ENCODE results near the gene IFT43.
A peak's percentile ranks its signal among the peaks of the same experiment; 100 is the strongest.

The IFT43 gene

DNA sequence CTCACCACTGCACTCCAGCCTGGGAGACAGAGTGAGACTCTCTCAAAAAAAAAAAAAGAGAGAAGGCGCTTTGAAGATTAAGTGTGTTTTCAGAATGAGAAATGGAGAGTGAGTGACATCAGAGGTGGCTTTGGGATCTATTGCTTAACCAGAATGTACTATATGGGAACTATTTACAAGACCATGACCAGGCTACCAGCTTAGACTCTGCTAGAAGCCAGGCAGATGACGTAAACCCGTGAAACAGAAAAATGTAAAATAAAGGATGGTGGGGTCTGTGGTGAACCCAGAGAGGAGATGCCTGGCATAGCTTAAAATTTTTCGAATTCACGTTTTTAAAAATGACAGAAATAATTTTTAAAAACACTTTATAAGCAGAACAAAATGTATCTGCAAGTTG lies 82.0 kb downstream of the IFT43 start:
- no peak overlapping the region for H2BK120ac ChIP-seq (ENCODE audit: insufficient read depth, low read length, poor library complexity)
- H3K4me1 ChIP-seq (ENCODE audit: control insufficient read depth in 1 of 2, insufficient read depth in 2 of 2, low read length in 2 of 2), result peaks cover 0 to 2% of the 10 kb centered on the region in 2 experiments
- H3K27ac ChIP-seq (ENCODE audit: low read depth, low read length), result no peak overlapping the region
- no peak overlapping the region for H3K9ac ChIP-seq (ENCODE audit: low read length)
- H3K79me1 ChIP-seq (ENCODE audit: low read length), result no peaks in the 10 kb centered on the region
- no peak overlapping the region for H2AK5ac ChIP-seq (ENCODE audit: low read length)
- no peak overlapping the region for H3K4me2 ChIP-seq (ENCODE audit: low read length)
- no peaks in the 10 kb centered on the region for H3K27me3 ChIP-seq (ENCODE audit: insufficient read depth, low read length)
- H3K23ac ChIP-seq (ENCODE audit: low read length), result no peak overlapping the region
- H3K36me3 ChIP-seq (ENCODE audit: control insufficient read depth in 1 of 2, insufficient read depth in 2 of 2, low read length in 2 of 2), result peaks cover 4% of the 10 kb centered on the region in 2 experiments
- H4K8ac ChIP-seq (ENCODE audit: low read depth, low read length), result no peak overlapping the region
- H3K14ac ChIP-seq (ENCODE audit: low read length), result no peak overlapping the region
- H3K4me3 ChIP-seq (ENCODE audit: low read depth, low read length), result no peak overlapping the region
- no peak overlapping the region for H3K4ac ChIP-seq (ENCODE audit: low read depth, low read length)
- H3K18ac ChIP-seq (ENCODE audit: low read length), result no peak overlapping the region
- no CpG with 5 or more reads among the region's 5 CpGs for WGBS (ENCODE audit: extremely low coverage, insufficient coverage, insufficient read length)
- no peak overlapping the region for H4K91ac ChIP-seq (ENCODE audit: low read depth, low read length)
- no peak overlapping the region for H2BK5ac ChIP-seq (ENCODE audit: low read depth, low read length, poor library complexity)
- H2BK12ac ChIP-seq (ENCODE audit: low read length), result no peak overlapping the region
- no peaks in the 10 kb centered on the region for H3K79me2 ChIP-seq (ENCODE audit: control insufficient read depth, insufficient read depth, low read length, poor library complexity)
- H2AFZ ChIP-seq (ENCODE audit: insufficient read depth, low read length, poor library complexity), result no peak overlapping the region
- no peak overlapping the region for H4K12ac ChIP-seq (ENCODE audit: low read depth, low read length)
- peak in 1 of 2 donors; percentile 57 for DNase-seq
- H3K9me3 ChIP-seq (ENCODE audit: insufficient read depth, low read depth, low read length), result peaks cover 1% of the 10 kb centered on the region

- H3K4me1 ChIP-seq (ENCODE audit: control insufficient read depth in 1 of 2, insufficient read depth in 2 of 2, low read length in 2 of 2), result no peaks in the 10 kb centered on the region
- WGBS (ENCODE audit: extremely low coverage, insufficient coverage, insufficient read length), result no CpG with 5 or more reads among the region's 12 CpGs
- H2BK120ac ChIP-seq (ENCODE audit: insufficient read depth, low read length, poor library complexity), result no peak overlapping the region
- H3K23ac ChIP-seq (ENCODE audit: low read length), result no peak overlapping the region
- H3K36me3 ChIP-seq (ENCODE audit: control insufficient read depth in 1 of 2, insufficient read depth in 2 of 2, low read length in 2 of 2), result peaks cover 2% of the 10 kb centered on the region in 2 experiments
- DNase-seq, result no peak
- no peak overlapping the region for H3K4me2 ChIP-seq (ENCODE audit: low read length)
- H3K18ac ChIP-seq (ENCODE audit: low read length), result no peak overlapping the region
- H4K8ac ChIP-seq (ENCODE audit: low read depth, low read length), result no peak overlapping the region
- no peaks in the 10 kb centered on the region for H3K79me2 ChIP-seq (ENCODE audit: control insufficient read depth, insufficient read depth, low read length, poor library complexity)
- H2BK5ac ChIP-seq (ENCODE audit: low read depth, low read length, poor library complexity), result no peak overlapping the region
- no peak overlapping the region for H3K14ac ChIP-seq (ENCODE audit: low read length)
- no peak overlapping the region for H2AK5ac ChIP-seq (ENCODE audit: low read length)
- H3K27ac ChIP-seq (ENCODE audit: low read depth, low read length), result no peak overlapping the region
- H2AFZ ChIP-seq (ENCODE audit: insufficient read depth, low read length, poor library complexity), result no peak overlapping the region
- no peak overlapping the region for H4K12ac ChIP-seq (ENCODE audit: low read depth, low read length)
- no peak overlapping the region for H3K4me3 ChIP-seq (ENCODE audit: low read depth, low read length)
- no peaks in the 10 kb centered on the region for H3K27me3 ChIP-seq (ENCODE audit: insufficient read depth, low read length)
- H4K91ac ChIP-seq (ENCODE audit: low read depth, low read length), result no peak overlapping the region
- H3K4ac ChIP-seq (ENCODE audit: low read depth, low read length), result no peak overlapping the region
- no peak overlapping the region for H3K9ac ChIP-seq (ENCODE audit: low read length)
- peaks cover 2% of the 10 kb centered on the region for H3K9me3 ChIP-seq (ENCODE audit: insufficient read depth, low read depth, low read length)
- no peak overlapping the region for H2BK12ac ChIP-seq (ENCODE audit: low read length)
- H3K79me1 ChIP-seq (ENCODE audit: low read length), result no peaks in the 10 kb centered on the region
Observed at GRCh38 chr14:76073717-76074116, 88.2 kb downstream of the IFT43 start.

DNA sequence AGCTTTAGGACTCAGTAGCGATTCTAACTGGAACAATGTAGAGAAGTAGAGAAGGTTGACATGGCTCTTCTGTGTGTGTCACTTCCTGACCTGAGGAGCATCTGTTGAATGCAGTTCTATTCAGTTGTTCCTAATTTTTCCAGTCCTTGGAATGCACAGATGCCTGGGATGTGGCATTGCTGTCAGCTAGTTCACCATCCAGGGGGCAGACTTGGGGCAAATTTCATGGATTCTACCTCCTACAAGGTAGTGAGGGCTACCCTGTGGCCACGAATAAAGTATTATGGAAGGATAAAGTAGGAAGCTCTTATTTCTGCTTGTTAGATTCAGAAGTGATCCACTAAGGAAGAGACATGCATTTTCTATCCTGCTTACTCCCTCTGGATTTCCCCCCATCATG lies 91.8 kb downstream of the IFT43 start:
- no CpG with 5 or more reads among the region's 2 CpGs for WGBS (ENCODE audit: extremely low coverage, insufficient coverage, insufficient read length)
- Histone ChIP-seq H3K23ac (ENCODE audit: low read length) (no peak overlapping the region), H4K8ac (ENCODE audit: low read depth, low read length) (no peak overlapping the region)

GRCh38 chr14:76078501-76078900 lies 92.9 kb downstream of the IFT43 start:
- Histone ChIP-seq H3K4ac (ENCODE audit: low read depth, low read length) (no peak overlapping the region), H2BK12ac (ENCODE audit: low read length) (no peak overlapping the region), H4K91ac (ENCODE audit: low read depth, low read length) (no peak overlapping the region), H2BK120ac (ENCODE audit: insufficient read depth, low read length, poor library complexity) (no peak overlapping the region), H3K18ac (ENCODE audit: low read length) (no peak overlapping the region), H3K23ac (ENCODE audit: low read length) (no peak overlapping the region), H3K79me2 (ENCODE audit: control insufficient read depth, insufficient read depth, low read length, poor library complexity) (no peaks in the 10 kb centered on the region), H2BK5ac (ENCODE audit: low read depth, low read length, poor library complexity) (no peak overlapping the region), H3K9me3 (ENCODE audit: insufficient read depth, low read depth, low read length) (peaks cover 2% of the 10 kb centered on the region), H3K36me3 (ENCODE audit: control insufficient read depth in 1 of 2, insufficient read depth in 2 of 2, low read length in 2 of 2) (peaks cover 4 to 5% of the 10 kb centered on the region in 2 experiments), H3K79me1 (ENCODE audit: low read length) (no peaks in the 10 kb centered on the region), H3K4me2 (ENCODE audit: low read length) (no peak overlapping the region), H4K8ac (ENCODE audit: low read depth, low read length) (no peak overlapping the region), H3K27ac (ENCODE audit: low read depth, low read length) (no peak overlapping the region), H3K9ac (ENCODE audit: low read length) (no peak overlapping the region), H3K14ac (ENCODE audit: low read length) (no peak overlapping the region), H2AFZ (ENCODE audit: insufficient read depth, low read length, poor library complexity) (no peak overlapping the region), H3K4me3 (ENCODE audit: low read depth, low read length) (no peak overlapping the region), H3K4me1 (ENCODE audit: control insufficient read depth in 1 of 2, insufficient read depth in 2 of 2, low read length in 2 of 2) (no peaks in the 10 kb centered on the region), H4K12ac (ENCODE audit: low read depth, low read length) (no peak overlapping the region), H2AK5ac (ENCODE audit: low read length) (no peak overlapping the region), H3K27me3 (ENCODE audit: insufficient read depth, low read length) (no peaks in the 10 kb centered on the region)
- no CpG with 5 or more reads among the region's 10 CpGs for WGBS (ENCODE audit: extremely low coverage, insufficient coverage, insufficient read length)
- no peak for DNase-seq

More for the DNA sequence above, 91.8 kb downstream of the IFT43 start:
- Histone ChIP-seq H2AK5ac (ENCODE audit: low read length) (no peak overlapping the region), H3K9ac (ENCODE audit: low read length) (no peak overlapping the region), H4K12ac (ENCODE audit: low read depth, low read length) (no peak overlapping the region), H2BK5ac (ENCODE audit: low read depth, low read length, poor library complexity) (no peak overlapping the region), H3K79me2 (ENCODE audit: control insufficient read depth, insufficient read depth, low read length, poor library complexity) (no peaks in the 10 kb centered on the region), H3K18ac (ENCODE audit: low read length) (no peak overlapping the region), H3K9me3 (ENCODE audit: insufficient read depth, low read depth, low read length) (peaks cover 2% of the 10 kb centered on the region), H3K79me1 (ENCODE audit: low read length) (no peaks in the 10 kb centered on the region), H3K4me2 (ENCODE audit: low read length) (no peak overlapping the region), H3K4me1 (ENCODE audit: control insufficient read depth in 1 of 2, insufficient read depth in 2 of 2, low read length in 2 of 2) (no peaks in the 10 kb centered on the region), H3K27ac (ENCODE audit: low read depth, low read length) (no peak overlapping the region), H2BK12ac (ENCODE audit: low read length) (no peak overlapping the region), H3K36me3 (ENCODE audit: control insufficient read depth in 1 of 2, insufficient read depth in 2 of 2, low read length in 2 of 2) (no peaks in the 10 kb centered on the region), H3K14ac (ENCODE audit: low read length) (no peak overlapping the region), H3K4ac (ENCODE audit: low read depth, low read length) (no peak overlapping the region), H3K27me3 (ENCODE audit: insufficient read depth, low read length) (no peaks in the 10 kb centered on the region), H4K91ac (ENCODE audit: low read depth, low read length) (no peak overlapping the region), H3K4me3 (ENCODE audit: low read depth, low read length) (no peak overlapping the region), H2AFZ (ENCODE audit: insufficient read depth, low read length, poor library complexity) (no peak overlapping the region), H2BK120ac (ENCODE audit: insufficient read depth, low read length, poor library complexity) (no peak overlapping the region)
- DNase-seq, result no peak
